HL-60 (cell line): ENCODE results near the gene TECTB.

Experiments
- GABPA ChIP-seq: IDR thresholded peaks from 2 replicates; pipeline ENCODE4 v1.6.1; 2012; ENCODE audit warnings: low read depth
- TF ChIP-seq, protein P1 (sequence below): IDR thresholded peaks from one replicate; pipeline ENCODE4 v1.5.1; 2011; ENCODE audit warnings: low read length, control low read depth, inconsistent platforms; ENCODE audit not compliant: insufficient read depth

DNA sequence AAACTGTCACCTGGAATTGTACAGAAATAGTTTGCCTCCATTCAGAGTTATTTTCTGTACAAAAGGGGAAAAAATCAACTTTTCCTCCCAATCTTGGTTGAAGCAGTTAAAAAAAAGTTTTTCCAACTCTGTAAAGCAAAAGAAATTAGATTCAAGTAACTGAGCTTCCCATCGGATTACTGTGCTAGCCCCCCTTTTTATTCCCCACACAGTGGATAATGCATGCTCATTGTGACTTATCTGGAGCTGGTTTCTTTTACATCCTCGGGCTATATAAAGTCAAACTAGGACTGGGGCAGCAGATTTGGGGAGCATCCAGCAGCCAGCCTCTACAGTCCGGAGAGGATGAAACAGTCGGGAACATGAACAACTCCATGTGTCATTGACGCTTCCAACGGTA, at the start of gene TECTB:
- TF ChIP-seq, protein P1, sequence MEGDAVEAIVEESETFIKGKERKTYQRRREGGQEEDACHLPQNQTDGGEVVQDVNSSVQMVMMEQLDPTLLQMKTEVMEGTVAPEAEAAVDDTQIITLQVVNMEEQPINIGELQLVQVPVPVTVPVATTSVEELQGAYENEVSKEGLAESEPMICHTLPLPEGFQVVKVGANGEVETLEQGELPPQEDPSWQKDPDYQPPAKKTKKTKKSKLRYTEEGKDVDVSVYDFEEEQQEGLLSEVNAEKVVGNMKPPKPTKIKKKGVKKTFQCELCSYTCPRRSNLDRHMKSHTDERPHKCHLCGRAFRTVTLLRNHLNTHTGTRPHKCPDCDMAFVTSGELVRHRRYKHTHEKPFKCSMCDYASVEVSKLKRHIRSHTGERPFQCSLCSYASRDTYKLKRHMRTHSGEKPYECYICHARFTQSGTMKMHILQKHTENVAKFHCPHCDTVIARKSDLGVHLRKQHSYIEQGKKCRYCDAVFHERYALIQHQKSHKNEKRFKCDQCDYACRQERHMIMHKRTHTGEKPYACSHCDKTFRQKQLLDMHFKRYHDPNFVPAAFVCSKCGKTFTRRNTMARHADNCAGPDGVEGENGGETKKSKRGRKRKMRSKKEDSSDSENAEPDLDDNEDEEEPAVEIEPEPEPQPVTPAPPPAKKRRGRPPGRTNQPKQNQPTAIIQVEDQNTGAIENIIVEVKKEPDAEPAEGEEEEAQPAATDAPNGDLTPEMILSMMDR: no peak
- TF ChIP-seq GABPA: no peak
